H1 (cell line): ENCODE results near the gene ARHGEF1. TPM values are rescaled to one million over a fixed set of nuclear protein-coding genes. Genes with fewer than 3 reads are reported as not detected.
A peak's percentile ranks its signal among the peaks of the same experiment; 100 is the strongest.

Source experiments
- CTCF ChIA-PET: fragments of 300-600 bp; sonication (Branson Sonifier 250); formaldehyde crosslinking; loops from one replicate; lab custom pipeline; 2021; ENCODE audit not compliant: partially characterized antibody; lab: Charles Lee
- POLR2A ChIA-PET: fragments of 300-600 bp; sonication (Branson Sonifier 250); formaldehyde crosslinking; loops from one replicate; lab custom pipeline; 2021; ENCODE audit warnings: inconsistent platforms; ENCODE audit not compliant: partially characterized antibody; lab: Charles Lee
- DNase-seq, 2 experiments: peaks; one replicate each; pipeline versions ENCODE4 v3.0.0 to v3.0.0-alpha.2; 2010 to 2022; ENCODE audit warnings: low spot score in 2 of 2, low read depth in 1 of 2, mixed read lengths in 1 of 2
- FAIRE-seq: peaks from 2 replicates; lab custom pipeline; 2011; peaks lifted over from hg19 to GRCh38; lab: Jason Lieb, UNC
- H2AFZ ChIP-seq: 2 replicates; pipeline ENCODE4 v1.8.1; 2012; ENCODE audit warnings: low read length, inconsistent platforms
- H2AK5ac ChIP-seq: 2 replicates; pipeline ENCODE4 v1.6.1; 2013; ENCODE audit warnings: low read depth, low read length
- H2BK120ac ChIP-seq: replicated peaks from 2 replicates; pipeline ENCODE3; 2013; ENCODE audit warnings: low read depth, low read length, inconsistent platforms
- H2BK12ac ChIP-seq: 2 replicates; pipeline ENCODE4 v1.6.1; 2013; ENCODE audit warnings: low read depth, low read length
- H2BK15ac ChIP-seq: 2 replicates; pipeline ENCODE4 v1.6.1; 2013; ENCODE audit warnings: low read length
- H2BK20ac ChIP-seq: 2 replicates; pipeline ENCODE4 v1.6.1; 2013; ENCODE audit warnings: low read length
- H2BK5ac ChIP-seq: 2 replicates; pipeline ENCODE4 v1.6.1; 2013; ENCODE audit warnings: low read depth, low read length
- H3K14ac ChIP-seq: 2 replicates; pipeline ENCODE4 v1.6.1; 2013; ENCODE audit warnings: inconsistent platforms; ENCODE audit not compliant: insufficient read length
- H3K18ac ChIP-seq: 2 replicates; pipeline ENCODE4 v1.6.1; 2013; ENCODE audit warnings: low read length; ENCODE audit errors: extremely low read depth
- H3K23ac ChIP-seq: 2 replicates; pipeline ENCODE4 v1.6.1; 2013; ENCODE audit warnings: inconsistent platforms; ENCODE audit not compliant: insufficient read length
- H3K23me2 ChIP-seq: 2 replicates; pipeline ENCODE4 v1.6.1; 2013; ENCODE audit warnings: low read depth, low read length
- H3K27ac ChIP-seq: 2 replicates; pipeline ENCODE4 v1.6.1; 2011; ENCODE audit warnings: low read depth, low read length, inconsistent platforms
- H3K27me3 ChIP-seq, 4 experiments: replicated peaks in 1 of 4; 1 replicate in 1 of 4; 2 replicates in 3 of 4; pipeline versions ENCODE4 v1.6.1 to v1.8.1; 2011 to 2013; ENCODE audit warnings: low read length in 3 of 4, mild to moderate bottlenecking in 3 of 4, inconsistent platforms in 2 of 4, mixed read lengths in 2 of 4, moderate library complexity in 1 of 4; ENCODE audit not compliant: control insufficient read depth in 3 of 4, insufficient read depth in 3 of 4; ENCODE audit errors: extremely low read depth in 1 of 4
- H3K36me3 ChIP-seq, 4 experiments: 2 replicates each; pipeline versions ENCODE4 v1.6.1 to v1.8.1; 2011 to 2013; ENCODE audit warnings: mild to moderate bottlenecking in 4 of 4, low read length in 3 of 4, moderate library complexity in 2 of 4, control low read depth in 1 of 4, inconsistent platforms in 1 of 4; ENCODE audit not compliant: insufficient read depth in 4 of 4, control insufficient read depth in 2 of 4
- H3K4ac ChIP-seq: replicated peaks from 2 replicates; pipeline ENCODE3; 2013; ENCODE audit warnings: low read length, low read depth, mixed read lengths, inconsistent platforms; ENCODE audit not compliant: insufficient read length
- H3K4me1 ChIP-seq, 4 experiments: replicated peaks in 1 of 4; 1 replicate in 1 of 4; 2 replicates in 3 of 4; pipeline versions ENCODE4 v1.6.1 to v1.8.1; 2011 to 2013; ENCODE audit warnings: low read length in 3 of 4, inconsistent platforms in 2 of 4, mixed read lengths in 1 of 4; ENCODE audit not compliant: insufficient read depth in 4 of 4, control insufficient read depth in 3 of 4
- H3K4me2 ChIP-seq, 2 experiments: 2 replicates each; pipeline versions ENCODE4 v1.6.1 to v1.8.1; 2011 to 2013; ENCODE audit warnings: low read depth in 2 of 2, low read length in 2 of 2, control low read depth in 1 of 2, inconsistent platforms in 1 of 2, mild to moderate bottlenecking in 1 of 2; ENCODE audit not compliant: insufficient read depth in 1 of 2
- H3K4me3 ChIP-seq, 4 experiments: fragments of 200-600, 300-600 bp in 1 of 4; sonication (generic), shearing (Covaris generic), sonication (Bioruptor Twin) in 1 of 4; 2 replicates each; pipeline versions ENCODE4 v1.5.1 to v1.8.1; 2011 to 2016; ENCODE audit warnings: low read length in 4 of 4, low read depth in 3 of 4, control low read depth in 2 of 4, inconsistent platforms in 2 of 4, mild to moderate bottlenecking in 2 of 4, mixed read lengths in 1 of 4, moderate library complexity in 1 of 4; ENCODE audit not compliant: insufficient read depth in 2 of 4; ENCODE audit errors: extremely low read depth in 1 of 4
- H3K56ac ChIP-seq: replicated peaks from 2 replicates; pipeline ENCODE3; 2013; ENCODE audit warnings: low read depth, mild to moderate bottlenecking, mixed read lengths, low read length, inconsistent platforms; ENCODE audit not compliant: insufficient read length
- H3K79me1 ChIP-seq: 2 replicates; pipeline ENCODE4 v1.6.1; 2013; ENCODE audit warnings: low read depth, low read length, control low read depth
- H3K79me2 ChIP-seq, 2 experiments: 2 replicates each; pipeline versions ENCODE4 v1.6.1 to v1.8.1; 2012 to 2013; ENCODE audit warnings: low read length in 2 of 2, mild to moderate bottlenecking in 2 of 2, inconsistent platforms in 1 of 2; ENCODE audit not compliant: insufficient read depth in 2 of 2, control insufficient read depth in 1 of 2
- H3K9ac ChIP-seq, 4 experiments: replicated peaks in 1 of 4; 1 replicate in 1 of 4; 2 replicates in 3 of 4; pipeline versions ENCODE4 v1.6.1 to v1.8.1; 2011 to 2013; ENCODE audit warnings: low read depth in 3 of 4, low read length in 3 of 4, control low read depth in 2 of 4, mild to moderate bottlenecking in 2 of 4, moderate library complexity in 2 of 4, inconsistent platforms in 1 of 4; ENCODE audit errors: extremely low read depth in 1 of 4
- H3K9me3 ChIP-seq, 2 experiments: 2 replicates each; pipeline versions ENCODE4 v1.6.1 to v1.8.1; 2012 to 2013; ENCODE audit warnings: mild to moderate bottlenecking in 2 of 2, moderate library complexity in 2 of 2, control low read depth in 1 of 2, inconsistent platforms in 1 of 2, low read depth in 1 of 2, low read length in 1 of 2, mixed read lengths in 1 of 2; ENCODE audit not compliant: insufficient read depth in 2 of 2
- H4K20me1 ChIP-seq, 2 experiments: replicated peaks in 1 of 2; 2 replicates each; pipeline versions ENCODE3 to v1.8.1; 2011 to 2013; ENCODE audit warnings: inconsistent platforms in 2 of 2, low read length in 2 of 2, mild to moderate bottlenecking in 1 of 2; ENCODE audit not compliant: insufficient read depth in 2 of 2, control insufficient read depth in 1 of 2
- H4K5ac ChIP-seq: 2 replicates; pipeline ENCODE4 v1.6.1; 2013; ENCODE audit warnings: low read length, low read depth, mixed read lengths, inconsistent platforms; ENCODE audit not compliant: insufficient read length
- H4K8ac ChIP-seq: 2 replicates; pipeline ENCODE4 v1.8.0; 2013; ENCODE audit warnings: mild to moderate bottlenecking, moderate library complexity, low read length, inconsistent platforms; ENCODE audit not compliant: insufficient read depth; ENCODE audit errors: extremely low read depth
- H4K91ac ChIP-seq: replicated peaks from 2 replicates; pipeline ENCODE3; 2013; ENCODE audit warnings: low read length, mixed read lengths, inconsistent platforms; ENCODE audit not compliant: insufficient read length
- PHF8 ChIP-seq: fragments of 200-600 bp; sonication (generic); conservative IDR thresholded peaks from 2 replicates; pipeline ENCODE4 v1.7.1; 2012; ENCODE audit warnings: low read depth, mild to moderate bottlenecking, inconsistent platforms, low read length, moderate library complexity
- POLR2A ChIP-seq, 2 experiments: IDR thresholded peaks; 1 replicate in 1 of 2; 2 replicates in 1 of 2; pipeline ENCODE4 v1.6.1; 2011; ENCODE audit warnings: low read depth in 2 of 2, low read length in 2 of 2, mild to moderate bottlenecking in 2 of 2; ENCODE audit errors: control extremely low read depth in 1 of 2
- POLR2AphosphoS5 ChIP-seq: IDR thresholded peaks from 2 replicates; pipeline ENCODE4 v1.6.1; 2011; ENCODE audit warnings: low read depth, low read length
- RXRA ChIP-seq: IDR thresholded peaks from 2 replicates; pipeline ENCODE4 v1.6.1; 2011; ENCODE audit warnings: low read depth, mild to moderate bottlenecking, low read length, moderate library complexity; ENCODE audit not compliant: insufficient read depth
- SAP30 ChIP-seq: fragments of 300-600 bp; sonication (generic); IDR thresholded peaks from 2 replicates; pipeline ENCODE4 v1.7.1; 2012; ENCODE audit warnings: low read length, moderate library complexity, mild to moderate bottlenecking, inconsistent platforms; ENCODE audit not compliant: insufficient read depth, insufficient replicate concordance
- TAF1 ChIP-seq: IDR thresholded peaks from 2 replicates; pipeline ENCODE4 v1.6.1; 2011; ENCODE audit warnings: mild to moderate bottlenecking, low read depth, low read length
- WGBS, 2 experiments: shearing (Covaris generic) in 1 of 2; methylation state at CpG; one replicate each; pipeline versions ENCODE4 v1.1.6 to v1.1.7; 2013 to 2015; ENCODE audit warnings: low lambda C conversion rate in 2 of 2, mixed read lengths in 2 of 2, inconsistent platforms in 1 of 2, low coverage in 1 of 2, missing lambda C conversion rate in 1 of 2; ENCODE audit not compliant: insufficient replicate concordance in 2 of 2, insufficient coverage in 1 of 2, insufficient read length in 1 of 2; ENCODE audit errors: extremely low coverage in 1 of 2, missing lambda C conversion rate in 1 of 2; 5-methylcytosine and 5-hydroxymethylcytosine counted together
- polyA plus RNA-seq, 7 experiments: library from polyadenylated mRNA; depleted of rRNA in 3 of 7; stranded (reverse) in 5 of 7; unstranded in 2 of 7; fragments of >200 nt in 5 of 7; fragments of 200-250 nt in 2 of 7; gene quantifications; 1 replicate in 5 of 7; 2 replicates in 1 of 7; 4 replicates in 1 of 7; pipeline versions ENCODE4 v1.2.1 to v1.2.3, GENCODE V29; 2011 to 2013; ENCODE audit warnings: missing spikeins in 2 of 7, mixed read lengths in 2 of 7
- total RNA-seq: library from RNA; stranded (reverse); fragmentation: NEBNext Ultra II Directional; extraction: Animal tissue kit (Norgen Biotek cat#: 25700); gene quantifications from 2 replicates; pipeline ENCODE4 v1.2.1, GENCODE V29; 2021
- TF ChIP-seq, protein P1 (sequence below): IDR thresholded peaks from 2 replicates; pipeline ENCODE4 v1.6.1; 2011; ENCODE audit warnings: low read length, improper control_type of control experiment

ARHGEF1 gene
- total and polyA plus RNA-seq, 2 of the 8 experiments (the other 6 are each of a cell fraction or from before 2014, with no cell fraction given): 23.0 to 49.0 TPM

DNA sequence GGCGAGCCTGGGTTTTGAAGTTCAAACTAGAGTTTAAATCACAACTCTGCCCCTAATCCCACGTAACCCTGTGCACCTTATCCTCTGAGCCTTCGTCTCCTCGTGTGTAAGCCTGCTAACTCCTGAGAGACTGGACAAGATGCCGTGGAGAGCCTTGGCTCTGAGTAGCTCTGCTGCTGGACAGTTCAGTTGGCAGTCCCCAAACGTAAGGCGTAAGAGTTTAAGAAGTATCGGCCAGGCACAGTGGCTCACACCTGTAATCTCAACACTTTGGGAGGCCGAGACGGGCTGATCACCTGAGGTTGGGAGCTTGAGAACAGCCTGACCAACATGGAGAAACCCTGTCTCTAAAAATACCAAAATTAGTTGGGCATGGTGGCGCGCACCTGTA is 10.6 kb upstream of the ARHGEF1 start:
- Histone ChIP-seq H3K23ac (no peak overlapping the region), H3K27ac (0 out of 2 replicates have a peak overlapping the region, but pooled peaks have one; percentile 41), H3K9me3 (no peaks in the 10 kb centered on the region), H4K5ac (no peak overlapping the region), H3K14ac (no peak overlapping the region), H4K91ac (no peak overlapping the region), H3K4me2 (no peak overlapping the region), H3K4me1 (peaks cover 0 to 2% (median under 1%) of the 10 kb centered on the region in 4 experiments; a peak in 3 of 7 replicates), H3K36me3 (peaks cover 21 to 48% (median 39%) of the 10 kb centered on the region in 4 experiments), H3K79me2 (peaks cover 0 to 9% of the 10 kb centered on the region in 2 experiments; a peak in 1 of 4 replicates), H3K4me3 (no peak overlapping the region), H2AK5ac (no peak overlapping the region), H3K27me3 (no peaks in the 10 kb centered on the region), H2BK5ac (no peak overlapping the region), H2BK12ac (no peak overlapping the region), H3K79me1 (peaks cover 5% of the 10 kb centered on the region), H2BK15ac (no peak overlapping the region), H3K4ac (no peak overlapping the region), H4K8ac (no peak overlapping the region), H3K18ac (no peak overlapping the region), H2BK120ac (no peak overlapping the region), H3K23me2 (no peaks in the 10 kb centered on the region), H2BK20ac (no peak overlapping the region), H3K56ac (no peak overlapping the region), H2AFZ (no peak overlapping the region), H3K9ac (no peak overlapping the region), H4K20me1 (peaks cover 23 to 28% of the 10 kb centered on the region in 2 experiments)
- FAIRE-seq: no peak
- DNase-seq: no peak
- TF ChIP-seq SAP30 (no peak), TAF1 (no peak), POLR2AphosphoS5 (peak; percentile 74), POLR2A (IDR thresholded peaks at IDR 0.05; ENCODE audit: control extremely low read depth in 1 of 2, low read depth in 2 of 2, low read length in 2 of 2) (peak in 1 of 2 experiments; percentile 31; a peak in 2 of 3 replicates), PHF8 (no peak), RXRA (no peak)
- TF ChIP-seq, protein P1, sequence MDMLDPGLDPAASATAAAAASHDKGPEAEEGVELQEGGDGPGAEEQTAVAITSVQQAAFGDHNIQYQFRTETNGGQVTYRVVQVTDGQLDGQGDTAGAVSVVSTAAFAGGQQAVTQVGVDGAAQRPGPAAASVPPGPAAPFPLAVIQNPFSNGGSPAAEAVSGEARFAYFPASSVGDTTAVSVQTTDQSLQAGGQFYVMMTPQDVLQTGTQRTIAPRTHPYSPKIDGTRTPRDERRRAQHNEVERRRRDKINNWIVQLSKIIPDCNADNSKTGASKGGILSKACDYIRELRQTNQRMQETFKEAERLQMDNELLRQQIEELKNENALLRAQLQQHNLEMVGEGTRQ: no peak
- ChIA-PET CTCF (interaction anchor here (0.9 to 5.0 kb wide), 20 partner anchors 8 to 212 kb away, joined by 3 to 37 read pairs (median 8); partner anchors contain the start of genes ERFL, RABAC1 and RPS19), POLR2A (interaction anchor here (0.7 to 13.9 kb wide), 21 partner anchors 7 to 480 kb away, joined by 3 to 298 read pairs (median 9); partner anchors contain the start of genes ARHGEF1, ERFL, RABAC1 and RPS19)
- WGBS, 2 experiments: 85% methylated on average over 12 of the region's 12 CpGs; no CpG with 5 or more reads in 1 of the 2 experiments
